Midbrain (tissue), 1 donor: Measurements from ENCODE around the gene SCMH1.

Experiments used
- DNase-seq: peaks from one replicate; lab custom pipeline; 2025; lab: John Stamatoyannopoulos, UW

The SCMH1 gene

DNA sequence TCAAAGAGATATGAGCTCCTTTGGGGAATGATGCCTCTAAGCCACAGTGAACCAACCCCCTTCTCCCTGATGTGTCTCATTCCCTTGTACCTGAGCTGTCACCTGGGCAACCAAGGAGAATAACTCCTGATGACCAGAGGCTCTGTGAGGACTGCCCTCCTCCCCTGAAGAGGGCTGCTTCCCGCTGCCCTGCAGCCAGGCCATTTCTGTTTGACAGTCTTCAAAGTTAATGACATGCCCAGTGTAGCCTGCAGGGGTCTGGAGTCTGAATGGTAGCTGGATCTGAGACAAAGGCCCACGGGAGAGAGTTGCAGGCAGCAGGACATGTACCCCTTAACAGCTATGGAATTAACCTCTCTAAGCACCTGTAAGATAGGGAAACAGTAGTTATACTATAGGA lies 217.2 kb downstream of the SCMH1 start:
- no peak for DNase-seq

DNA sequence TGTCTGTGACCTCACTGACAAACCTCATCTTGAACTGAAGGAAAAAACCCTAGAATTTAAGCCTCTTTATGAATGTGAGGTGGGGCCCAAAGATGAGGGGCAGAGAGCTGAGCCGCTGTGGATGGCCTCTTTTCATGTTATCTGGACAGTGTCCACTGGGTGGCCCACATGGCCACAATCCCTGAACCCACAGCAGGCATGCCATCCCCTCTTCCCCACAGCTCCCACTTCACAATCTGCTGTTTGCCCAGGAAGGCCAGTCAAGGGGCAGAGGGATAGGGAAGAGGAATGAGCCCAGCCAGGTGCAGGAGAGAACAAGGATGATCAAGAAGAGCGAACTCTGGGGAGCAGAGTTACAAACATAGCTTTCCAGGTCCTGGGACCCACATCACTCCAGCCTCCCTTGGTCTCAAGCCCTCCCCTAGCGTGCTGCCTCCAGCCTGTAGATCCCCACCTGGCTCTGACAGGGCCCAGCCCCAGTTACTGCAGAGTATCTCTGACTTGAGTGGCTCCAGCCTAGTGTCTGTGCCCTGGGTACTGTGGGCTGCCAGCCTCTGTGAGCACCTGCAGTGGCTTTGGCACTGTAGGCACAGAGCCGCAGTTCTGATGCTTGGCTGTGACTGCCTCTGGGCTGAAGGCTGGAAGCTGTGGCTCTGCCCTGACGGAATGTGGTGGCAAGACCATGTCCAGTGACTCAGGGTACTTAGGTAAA lies 218.7 kb downstream of the SCMH1 start:
- no peak for DNase-seq

- DNase-seq: no peak
Measured at GRCh38 chr1:41022424-41022823, 219.7 kb downstream of the SCMH1 start.

GRCh38 chr1:41021526-41022308 lies 220.4 kb downstream of the SCMH1 start, which contains the start of gene SLFNL1:
Gene SLFNL1, minus strand, starts transcription at chr1:41021725. Its CDS starts 1,065 bp downstream, at chr1:41020660.
- DNase-seq: no peak

GRCh38 chr1:41020654-41021053 lies 221.5 kb downstream of the SCMH1 start:
- no peak for DNase-seq

DNA sequence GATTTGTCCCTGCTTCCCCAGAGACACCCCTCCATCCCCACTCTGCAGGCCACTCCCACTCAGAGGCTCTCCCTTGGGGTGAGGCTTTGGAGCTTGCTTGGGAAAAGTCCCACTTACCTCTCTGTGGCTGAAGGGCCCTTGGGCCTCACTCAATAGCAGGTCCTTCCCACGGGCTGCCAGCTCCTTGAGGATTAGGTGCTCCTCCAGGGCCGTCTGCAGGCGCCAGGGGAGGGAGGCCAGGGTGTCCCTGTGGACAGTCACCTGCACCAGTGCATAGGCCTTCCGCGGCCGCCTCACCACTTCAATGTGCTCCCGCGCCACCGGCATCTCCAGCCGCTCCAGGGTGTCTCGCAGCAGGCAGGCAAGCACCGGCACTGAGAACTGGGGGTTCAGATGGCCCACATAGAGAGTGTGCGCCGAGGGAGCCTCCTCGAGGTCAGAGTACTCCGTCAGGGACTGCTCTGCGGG lies 222.0 kb downstream of the SCMH1 start:
- DNase-seq: no peak

- DNase-seq: no peak
Measured at GRCh38 chr1:41019353-41019745, 222.8 kb downstream of the SCMH1 start.

DNA sequence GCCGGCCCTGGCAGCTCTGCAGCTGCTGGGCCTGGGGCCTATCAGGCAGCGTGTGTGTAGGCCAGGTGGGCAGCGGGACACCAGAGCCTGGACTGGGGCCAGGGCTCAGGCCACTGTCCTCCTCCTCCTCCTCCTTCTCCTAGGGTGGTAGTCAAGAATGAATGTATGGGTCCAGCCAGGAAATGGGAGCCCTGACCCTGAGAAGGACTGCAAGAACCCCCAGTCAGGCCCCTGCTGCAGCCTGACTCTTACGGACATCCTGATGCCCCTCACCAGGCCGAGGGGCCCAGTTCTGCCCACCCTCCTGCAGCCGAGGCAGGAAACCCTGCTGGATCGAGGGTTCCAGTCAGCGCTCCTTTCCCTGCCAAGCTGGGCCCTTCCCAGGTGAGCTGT lies 224.1 kb downstream of the SCMH1 start:
- no peak for DNase-seq

- no peak for DNase-seq
Measured at GRCh38 chr1:41017141-41018017, 224.7 kb downstream of the SCMH1 start.

DNA sequence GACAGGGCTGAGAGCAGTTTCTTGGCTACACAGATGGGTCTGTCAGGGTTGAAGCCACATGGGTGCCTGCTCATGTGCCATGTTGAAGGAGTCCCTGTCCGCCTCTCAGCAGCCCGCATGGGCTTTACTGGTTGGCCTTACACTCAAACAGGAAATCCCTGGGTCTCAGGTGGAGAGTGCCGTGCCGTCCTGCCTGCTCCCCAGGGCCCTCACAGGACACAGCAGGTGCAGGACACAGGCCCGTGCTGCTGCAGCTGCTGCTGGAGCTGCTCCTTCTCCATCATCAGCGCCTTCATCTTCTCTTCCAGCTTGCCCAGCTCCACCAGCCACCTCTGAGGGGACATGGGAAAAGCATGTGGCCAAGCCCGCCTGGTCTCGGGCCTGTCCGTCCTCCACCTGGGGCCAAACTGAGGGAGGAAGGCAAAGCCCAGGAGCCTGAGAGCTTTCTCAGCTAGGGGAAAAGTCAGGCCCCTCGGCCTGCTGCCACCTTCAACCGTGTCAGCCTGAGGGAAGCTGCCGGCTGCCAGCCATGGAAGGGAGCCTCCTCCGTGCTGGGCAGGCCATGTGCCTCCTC lies 226.1 kb downstream of the SCMH1 start:
- no peak for DNase-seq

DNA sequence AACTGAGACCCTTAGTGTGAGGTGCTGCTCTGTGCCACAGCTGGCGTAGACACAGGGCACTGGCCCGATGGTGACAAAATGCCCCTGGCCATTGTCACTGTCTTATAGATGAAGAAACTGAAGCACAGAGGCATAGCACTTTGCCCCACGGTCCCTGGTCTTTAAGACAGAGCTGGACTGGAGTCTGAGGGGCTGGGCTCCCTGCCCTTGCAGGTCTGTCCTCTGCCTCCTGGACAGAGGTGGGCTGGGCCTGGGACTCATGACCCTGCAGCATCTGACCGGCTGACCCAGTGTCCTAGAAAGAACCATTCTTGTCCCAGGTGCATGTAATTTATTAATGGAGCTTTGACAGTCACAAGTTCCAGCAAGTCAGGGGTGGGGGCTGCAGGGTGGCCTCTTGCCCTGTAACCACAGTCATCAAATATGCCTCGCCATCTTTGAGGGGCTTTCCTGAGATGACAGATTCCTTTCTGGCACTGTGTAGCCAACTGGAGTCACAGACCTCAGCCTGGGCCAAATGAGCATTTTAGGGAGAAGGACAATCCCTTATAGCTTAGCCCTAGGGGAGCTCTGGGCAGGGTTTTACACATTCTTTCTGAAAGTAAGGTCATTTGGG lies 226.7 kb downstream of the SCMH1 start:
- no peak for DNase-seq

GRCh38 chr1:41014871-41015270 lies 227.2 kb downstream of the SCMH1 start:
- no peak for DNase-seq

GRCh38 chr1:41013796-41014195 lies 228.3 kb downstream of the SCMH1 start:
- DNase-seq: no peak

DNA sequence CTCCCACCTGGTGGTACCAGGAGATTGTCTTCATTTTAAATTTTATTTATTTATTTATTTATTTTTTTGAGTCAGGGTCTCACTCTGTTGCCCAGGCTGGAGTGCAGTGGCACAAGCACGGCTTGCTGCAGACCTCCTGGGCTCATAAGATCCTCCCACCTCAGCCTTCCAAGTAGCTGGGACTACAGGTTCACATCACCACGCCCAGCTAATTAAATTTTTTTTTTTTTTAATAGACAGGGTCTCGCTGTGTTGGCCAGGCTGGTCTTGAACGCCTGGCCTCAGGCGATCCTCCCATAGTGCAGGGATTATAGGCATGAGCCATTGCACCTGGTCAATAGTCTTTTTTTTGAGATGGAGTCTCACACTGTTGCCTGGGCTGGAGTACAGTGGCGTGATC lies 229.1 kb downstream of the SCMH1 start:
- no peak for DNase-seq

- no peak for DNase-seq
Measured at GRCh38 chr1:41010345-41010744, 231.8 kb downstream of the SCMH1 start.

DNA sequence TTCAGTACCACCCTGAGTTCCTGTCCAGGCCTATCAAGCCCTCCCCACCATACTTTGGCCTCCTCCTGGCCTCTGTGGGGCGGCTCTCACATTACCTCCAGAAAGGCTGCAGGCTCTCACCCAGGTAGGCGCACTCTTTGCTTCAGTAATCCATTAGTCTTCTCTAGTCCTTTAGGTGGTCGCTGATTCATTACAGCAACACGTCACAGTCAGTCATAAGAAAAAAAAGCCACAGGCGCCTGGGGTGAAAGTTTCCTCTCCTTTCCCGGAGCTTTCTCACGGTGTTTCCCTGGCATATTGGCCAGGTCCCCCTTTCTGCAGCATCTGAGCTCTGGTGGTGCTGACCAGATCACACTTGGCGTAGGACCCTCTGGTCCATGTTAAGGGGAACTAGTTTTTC lies 232.6 kb downstream of the SCMH1 start:
- no peak for DNase-seq

GRCh38 chr1:41006942-41007865 lies 234.9 kb downstream of the SCMH1 start:
- DNase-seq: no peak

GRCh38 chr1:41005876-41006275 lies 236.2 kb downstream of the SCMH1 start:
- DNase-seq: no peak

DNA sequence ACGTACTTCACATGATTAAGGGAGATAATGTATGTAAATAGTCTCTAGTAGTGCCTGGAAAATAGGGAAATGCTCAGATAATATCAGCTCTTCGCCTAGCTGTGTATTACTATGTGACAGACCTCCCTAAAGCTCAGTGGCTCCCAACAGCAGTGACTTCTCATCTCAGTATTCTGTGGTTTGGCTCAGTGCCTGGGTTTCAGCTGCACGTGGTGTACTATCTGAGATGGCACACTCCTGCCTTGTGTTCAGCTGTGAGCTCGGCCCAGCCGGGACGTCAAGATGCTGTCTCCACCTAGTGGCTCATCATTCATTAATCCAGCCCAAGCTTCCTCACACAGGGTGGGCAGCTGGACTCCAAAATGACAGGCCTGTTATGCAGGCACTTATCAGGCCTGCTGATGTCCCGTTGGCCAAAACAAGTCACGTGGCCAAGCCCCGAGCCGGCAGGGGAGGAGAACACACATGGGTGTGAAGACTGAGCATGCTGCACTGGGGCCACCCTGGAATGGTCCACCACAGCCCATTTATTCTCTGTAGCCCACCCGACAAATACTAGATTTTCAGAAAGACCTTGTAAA lies 238.4 kb downstream of the SCMH1 start:
- DNase-seq: peak; percentile 85

- no peak for DNase-seq
Measured at GRCh38 chr1:41003127-41003639, 238.9 kb downstream of the SCMH1 start.
